Osteocyte (in vitro differentiated cells): ENCODE results near the gene CCDC93. TPM values are rescaled to one million over a fixed set of nuclear protein-coding genes. Genes with fewer than 3 reads are reported as not detected.

Source experiments
- DNase-seq: peaks from one replicate; pipeline ENCODE4 v3.0.0; 2021; ENCODE audit warnings: mixed read lengths; ENCODE audit not compliant: unreplicated experiment; ENCODE audit errors: extremely low spot score
- H3K27ac Mint-ChIP-seq: one replicate; pipeline ENCODE4 v1.8.0; 2021; ENCODE audit warnings: mild to moderate bottlenecking, mixed read lengths; ENCODE audit not compliant: unreplicated experiment
- H3K27me3 Mint-ChIP-seq: one replicate; pipeline ENCODE4 v1.8.0; 2021; ENCODE audit warnings: mixed read lengths; ENCODE audit not compliant: unreplicated experiment
- H3K36me3 Mint-ChIP-seq: one replicate; pipeline ENCODE4 v1.8.0; 2021; ENCODE audit warnings: mixed read lengths; ENCODE audit not compliant: unreplicated experiment
- H3K4me1 Mint-ChIP-seq: one replicate; pipeline ENCODE4 v1.8.0; 2021; ENCODE audit warnings: mixed read lengths; ENCODE audit not compliant: unreplicated experiment
- H3K4me3 Mint-ChIP-seq: one replicate; pipeline ENCODE4 v1.8.0; 2021; ENCODE audit warnings: mild to moderate bottlenecking, moderate library complexity, mixed read lengths; ENCODE audit not compliant: unreplicated experiment
- H3K9me3 Mint-ChIP-seq: one replicate; pipeline ENCODE4 v1.8.0; 2021; ENCODE audit warnings: mixed read lengths; ENCODE audit not compliant: unreplicated experiment
- CTCF ChIP-seq: fragments of 200-600 bp; sonication (generic); IDR thresholded peaks from 2 replicates; pipeline ENCODE4 v1.5.0; 2021; ENCODE audit warnings: antibody characterized with exemption, mild to moderate bottlenecking, moderate library complexity
- total RNA-seq: library from RNA; stranded (reverse); gene quantifications from 2 replicates; pipeline ENCODE4 v1.2.1, GENCODE V29; 2021

CCDC93 gene
- total RNA-seq, 1 donor from 2014 or later, result 23.3 TPM

- peaks cover 37% of the 10 kb centered on the region for H3K36me3 Mint-ChIP-seq
- no peak for DNase-seq
- H3K9me3 Mint-ChIP-seq, result no peaks in the 10 kb centered on the region
- no peaks in the 10 kb centered on the region for H3K27me3 Mint-ChIP-seq
- no peaks in the 10 kb centered on the region for H3K4me1 Mint-ChIP-seq
- no peak for TF ChIP-seq CTCF
- H3K4me3 Mint-ChIP-seq, result no peak overlapping the region
- H3K27ac Mint-ChIP-seq, result no peak overlapping the region
Measured at GRCh38 chr2:117996525-117996924, 17.3 kb downstream of the CCDC93 start.

- Mint-ChIP-seq H3K27me3 (no peaks in the 10 kb centered on the region), H3K4me3 (no peak overlapping the region), H3K9me3 (no peaks in the 10 kb centered on the region), H3K36me3 (peaks cover 36% of the 10 kb centered on the region), H3K27ac (no peak overlapping the region), H3K4me1 (no peaks in the 10 kb centered on the region)
- TF ChIP-seq CTCF, result no peak
- no peak for DNase-seq
Measured at GRCh38 chr2:117994729-117995128, 19.1 kb downstream of the CCDC93 start.

- Mint-ChIP-seq H3K4me1 (no peaks in the 10 kb centered on the region), H3K36me3 (peaks cover 17% of the 10 kb centered on the region), H3K27ac (no peak overlapping the region), H3K27me3 (no peaks in the 10 kb centered on the region), H3K9me3 (no peaks in the 10 kb centered on the region), H3K4me3 (no peak overlapping the region)
- no peak for TF ChIP-seq CTCF
- no peak for DNase-seq
Measured at GRCh38 chr2:117989854-117990438, 23.9 kb downstream of the CCDC93 start.

- Mint-ChIP-seq H3K27me3 (no peaks in the 10 kb centered on the region), H3K27ac (no peak overlapping the region), H3K4me1 (no peaks in the 10 kb centered on the region), H3K36me3 (peaks cover 25% of the 10 kb centered on the region), H3K9me3 (no peaks in the 10 kb centered on the region), H3K4me3 (no peak overlapping the region)
- no peak for TF ChIP-seq CTCF
- DNase-seq, result no peak
Measured at GRCh38 chr2:117987121-117987520, 26.7 kb downstream of the CCDC93 start.

- TF ChIP-seq CTCF, result no peak
- H3K27me3 Mint-ChIP-seq, result no peaks in the 10 kb centered on the region
- no peaks in the 10 kb centered on the region for H3K9me3 Mint-ChIP-seq
- H3K36me3 Mint-ChIP-seq, result peaks cover 23% of the 10 kb centered on the region
- DNase-seq, result no peak
- H3K4me3 Mint-ChIP-seq, result no peak overlapping the region
- no peak overlapping the region for H3K27ac Mint-ChIP-seq
- peaks cover 6% of the 10 kb centered on the region for H3K4me1 Mint-ChIP-seq
Measured at GRCh38 chr2:117985092-117985491, 28.8 kb downstream of the CCDC93 start.
